Vagina (tissue), 2 donors: ENCODE measurements around the gene ANG. TPM values are rescaled to one million over a fixed set of nuclear protein-coding genes. Genes with fewer than 3 reads are reported as not detected.
"Not testable (repeated sequence)": the region's sequence is repeated elsewhere in the genome, so short reads cannot be mapped to it uniquely, and the experiment has no call there.

ENCODE experiments used
- DNase-seq, 2 donors: peaks; one replicate each; pipeline ENCODE4 v3.0.0-alpha.2; 2017; ENCODE audit errors: extremely low spot score in 2 of 2
- H3K27ac ChIP-seq: fragments of 200-600 bp; sonication (generic); one replicate; pipeline ENCODE4 v1.5.1; 2019
- H3K27me3 ChIP-seq: fragments of 200-600 bp; sonication (generic); one replicate; pipeline ENCODE4 v1.5.1; 2019
- H3K36me3 ChIP-seq, 2 donors: fragments of 200-600 bp; sonication (generic); one replicate each; pipeline ENCODE4 v1.5.1; 2017 to 2019
- H3K4me1 ChIP-seq: fragments of 200-600 bp; sonication (generic); one replicate; pipeline ENCODE4 v1.5.1; 2019
- H3K4me3 ChIP-seq, 2 donors: fragments of 200-600 bp; sonication (generic); 1 replicate in 1 of 2; 2 replicates in 1 of 2; pipeline ENCODE4 v1.5.1; 2016 to 2019
- H3K9me3 ChIP-seq: fragments of 200-600 bp; sonication (generic); one replicate; pipeline ENCODE4 v1.5.1; 2019
- CTCF ChIP-seq, 3 experiments: fragments of 450-650 bp in 2 of 3; fragments of 200-600 bp in 1 of 3; sonication (generic) in 1 of 3; IDR thresholded peaks; one replicate each; pipeline ENCODE4 v1.5.1; 2017 to 2019; ENCODE audit warnings: antibody characterized with exemption in 3 of 3, mild to moderate bottlenecking in 2 of 3, moderate library complexity in 2 of 3
- POLR2A ChIP-seq, 2 donors: fragments of 450-650 bp; IDR thresholded peaks; one replicate each; pipeline ENCODE4 v1.6.1; 2017; ENCODE audit warnings: antibody characterized with exemption in 2 of 2, mild to moderate bottlenecking in 2 of 2, moderate library complexity in 2 of 2
- POLR2AphosphoS5 ChIP-seq, 2 donors: sonication (generic); formaldehyde crosslinking; IDR thresholded peaks; one replicate each; pipeline ENCODE4 v1.9.0; 2017; ENCODE audit warnings: antibody characterized with exemption in 2 of 2, mild to moderate bottlenecking in 2 of 2, low read depth in 1 of 2; ENCODE audit not compliant: insufficient read depth in 1 of 2
- intact Hi-C: fragments of 100-400 bp; cut with DNase I; formaldehyde crosslinking; loops from one replicate; pipeline ENCODE4 v1.15.1; 2023
- total RNA-seq: library from RNA; depleted of rRNA; stranded (reverse); fragments of >200 nt; gene quantifications from one replicate; pipeline ENCODE4 v1.2.3, GENCODE V29; 2016

ANG gene
- 34.9 TPM for total RNA-seq

DNA sequence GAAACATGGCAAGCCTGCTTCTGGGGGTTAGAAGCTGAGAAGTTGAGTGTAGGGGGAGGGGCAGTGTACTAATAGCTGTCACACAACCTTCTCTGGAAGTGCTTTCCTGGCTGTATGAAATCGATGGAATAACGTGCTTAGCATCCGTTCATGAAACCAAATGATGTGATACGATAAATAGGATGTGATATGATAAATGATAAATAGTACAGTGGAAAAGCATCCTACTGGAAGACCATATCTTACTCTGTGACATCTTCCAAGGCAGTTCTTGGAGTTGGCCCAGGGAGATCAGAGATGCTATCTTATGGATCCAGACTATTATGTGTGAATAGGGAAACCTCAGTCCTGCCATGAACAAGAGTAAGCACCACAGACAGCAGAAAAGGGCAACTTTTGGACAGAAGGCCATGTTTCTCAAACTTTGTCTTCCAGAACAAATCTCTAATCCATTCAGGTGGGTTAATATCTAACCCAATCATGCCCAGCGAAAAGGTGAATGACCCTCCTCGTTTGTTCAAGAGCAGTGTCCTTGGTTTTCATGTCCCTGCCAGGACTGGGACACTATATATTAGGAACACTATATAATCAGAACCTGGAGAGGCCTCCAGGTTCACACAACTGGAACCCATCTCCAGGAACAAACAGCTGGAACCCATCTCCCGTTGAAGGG lies at the start of gene ANG:
TSS of gene ANG (plus strand) at position 598 of the 673 bp plus-strand sequence. CDS start 4,801 bp downstream, outside the sequence.
- H3K27me3 ChIP-seq = no peaks in the 10 kb centered on the region
- H3K27ac ChIP-seq = no peak within 1 kb of the TSS
- H3K9me3 ChIP-seq = no peaks in the 10 kb centered on the region
- DNase-seq = no peak
- no peaks in the 10 kb centered on the region for H3K36me3 ChIP-seq
- no peak within 1 kb of the TSS for H3K4me3 ChIP-seq
- intact Hi-C loops = no loop called here
- peaks cover 43% of the 10 kb centered on the region for H3K4me1 ChIP-seq
- no peak for TF ChIP-seq POLR2AphosphoS5 (IDR thresholded peaks at IDR 0.05; ENCODE audit: insufficient read depth in 1 of 2, low read depth in 1 of 2)
- TF ChIP-seq POLR2A (IDR thresholded peaks at IDR 0.05) = no peak
- no peak for TF ChIP-seq CTCF (IDR thresholded peaks at IDR 0.05)

GRCh38 chr14:20641591-20641990 lies 47.0 kb upstream of the ANG start, which contains the start of gene OR6S1:
Gene OR6S1 (minus strand): TSS chr14:20641691. CDS start chr14:20641691, 0 bp downstream.
- no peak within 1 kb of the TSS for H3K4me3 ChIP-seq
- H3K4me1 ChIP-seq = no peaks in the 10 kb centered on the region
- no peaks in the 10 kb centered on the region for H3K36me3 ChIP-seq
- no peaks in the 10 kb centered on the region for H3K9me3 ChIP-seq
- intact Hi-C loops = no loop called here
- no peak within 1 kb of the TSS for H3K27ac ChIP-seq
- TF ChIP-seq CTCF (IDR thresholded peaks at IDR 0.05) = no peak
- no peak for TF ChIP-seq POLR2AphosphoS5 (IDR thresholded peaks at IDR 0.05; ENCODE audit: insufficient read depth in 1 of 2, low read depth in 1 of 2)
- TF ChIP-seq POLR2A (IDR thresholded peaks at IDR 0.05) = no peak
- no peak for DNase-seq
- H3K27me3 ChIP-seq = no peaks in the 10 kb centered on the region

- intact Hi-C loops = no loop called here
- no peak for TF ChIP-seq POLR2A (IDR thresholded peaks at IDR 0.05)
- TF ChIP-seq POLR2AphosphoS5 (IDR thresholded peaks at IDR 0.05; ENCODE audit: insufficient read depth in 1 of 2, low read depth in 1 of 2) = no peak
- no peaks in the 10 kb centered on the region for H3K27me3 ChIP-seq
- H3K27ac ChIP-seq = no peak overlapping the region
- DNase-seq = no peak
- no peaks in the 10 kb centered on the region for H3K9me3 ChIP-seq
- H3K4me1 ChIP-seq = no peaks in the 10 kb centered on the region
- no peak overlapping the region for H3K4me3 ChIP-seq
- no peaks in the 10 kb centered on the region for H3K36me3 ChIP-seq
These were observed 46.4 kb upstream of the ANG start for GRCh38 chr14:20642182-20642581.

DNA sequence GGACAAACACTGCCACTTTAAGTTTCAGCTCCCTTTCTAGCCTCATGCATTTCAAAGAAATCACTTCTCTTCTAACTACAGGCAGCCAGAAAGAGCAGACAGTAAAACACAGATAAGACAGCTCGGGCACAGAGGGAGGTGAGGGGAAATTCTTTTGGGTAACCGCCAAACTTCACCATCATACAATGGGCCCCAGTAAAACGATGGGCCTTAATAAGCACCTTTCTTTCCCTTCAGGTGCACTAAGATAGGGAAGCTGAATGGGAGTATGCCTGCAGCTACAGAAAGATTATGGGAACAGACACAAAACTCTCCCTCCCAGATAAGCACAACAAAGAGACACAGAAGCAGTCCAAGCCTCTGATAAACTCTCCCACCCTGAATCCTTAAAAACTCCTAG lies 45.8 kb upstream of the ANG start:
- H3K27ac ChIP-seq, intact Hi-C loops, H3K4me1 ChIP-seq, H3K4me3 ChIP-seq, DNase-seq, H3K27me3 ChIP-seq, H3K9me3 ChIP-seq, H3K36me3 ChIP-seq: not testable (repeated sequence)

DNA sequence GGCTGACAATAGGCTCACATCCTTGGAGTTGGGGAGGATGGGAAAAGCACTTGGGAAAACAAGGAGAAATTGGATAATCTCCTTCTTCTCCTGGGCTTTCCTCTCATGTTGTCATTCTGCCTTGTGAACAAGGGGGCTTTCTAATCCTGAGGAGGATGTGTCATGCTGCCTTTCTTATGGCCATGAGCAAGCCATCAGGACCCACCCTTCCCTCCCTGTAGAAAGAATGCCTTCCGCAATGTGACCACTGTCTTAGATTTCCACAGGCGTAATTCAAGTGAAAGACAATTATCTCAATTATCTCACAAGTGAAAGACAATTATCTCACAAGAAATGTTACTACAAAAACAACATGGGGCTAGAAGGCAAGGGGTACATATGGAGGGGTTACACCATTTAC lies 44.0 kb upstream of the ANG start:
- DNase-seq = no peak
- no peak overlapping the region for H3K4me3 ChIP-seq
- no peaks in the 10 kb centered on the region for H3K36me3 ChIP-seq
- no peaks in the 10 kb centered on the region for H3K9me3 ChIP-seq
- H3K27me3 ChIP-seq = no peaks in the 10 kb centered on the region
- intact Hi-C loops = no loop called here
- no peaks in the 10 kb centered on the region for H3K4me1 ChIP-seq
- TF ChIP-seq POLR2AphosphoS5 (IDR thresholded peaks at IDR 0.05; ENCODE audit: insufficient read depth in 1 of 2, low read depth in 1 of 2) (no peak), CTCF (IDR thresholded peaks at IDR 0.05) (no peak), POLR2A (IDR thresholded peaks at IDR 0.05) (no peak)
- no peak overlapping the region for H3K27ac ChIP-seq

- Histone ChIP-seq H3K27me3 (no peaks in the 10 kb centered on the region), H3K9me3 (no peaks in the 10 kb centered on the region), H3K27ac (no peak overlapping the region), H3K4me3 (no peak overlapping the region), H3K36me3 (no peaks in the 10 kb centered on the region), H3K4me1 (no peaks in the 10 kb centered on the region)
- DNase-seq = no peak
- intact Hi-C loops = no loop called here
- TF ChIP-seq POLR2A (IDR thresholded peaks at IDR 0.05) = no peak
- TF ChIP-seq POLR2AphosphoS5 (IDR thresholded peaks at IDR 0.05; ENCODE audit: insufficient read depth in 1 of 2, low read depth in 1 of 2) = no peak
- no peak for TF ChIP-seq CTCF (IDR thresholded peaks at IDR 0.05)
These were observed 43.1 kb upstream of the ANG start for GRCh38 chr14:20645481-20645880.
